GM23338 (cell line): ENCODE measurements around the gene PTPA. TPM values are rescaled to one million over a fixed set of nuclear protein-coding genes. Genes with fewer than 3 reads are reported as not detected.

Experiments used
- ATAC-seq: fragments of 200-7000 bp; cut with Tn5 transposase; 3 replicates; pipeline ENCODE4 v1.9.1; 2020
- DNase-seq: peaks from one replicate; pipeline ENCODE4 v3.0.0-alpha.2; 2015; ENCODE audit warnings: low spot score
- H2AFZ ChIP-seq: fragments of 200-600 bp; sonication (generic); 2 replicates; pipeline ENCODE4 v1.8.0; 2016; ENCODE audit warnings: antibody characterized with exemption, mild to moderate bottlenecking, moderate library complexity
- H3F3A ChIP-seq: fragments of 200-600 bp; sonication (generic); replicated peaks from 2 replicates; pipeline ENCODE4 v1.8.0; 2017; ENCODE audit warnings: antibody characterized with exemption, mixed run types, low read depth
- H3K27ac ChIP-seq: fragments of 200-600 bp; sonication (generic); 2 replicates; pipeline ENCODE4 v1.6.1; 2016; ENCODE audit warnings: low read depth
- H3K27me3 ChIP-seq: fragments of 200-600 bp; sonication (generic); 2 replicates; pipeline ENCODE4 v1.8.0; 2016; ENCODE audit warnings: mild to moderate bottlenecking, mixed run types, moderate library complexity; ENCODE audit not compliant: insufficient read depth
- H3K36me3 ChIP-seq: fragments of 200-600 bp; sonication (generic); 2 replicates; pipeline ENCODE4 v1.8.0; 2016; ENCODE audit warnings: mild to moderate bottlenecking; ENCODE audit not compliant: insufficient read depth
- H3K4me1 ChIP-seq: fragments of 200-600 bp; sonication (generic); 2 replicates; pipeline ENCODE4 v1.8.0; 2016; ENCODE audit warnings: mild to moderate bottlenecking, moderate library complexity; ENCODE audit not compliant: insufficient read depth
- H3K4me2 ChIP-seq: fragments of 200-600 bp; sonication (generic); 2 replicates; pipeline ENCODE4 v1.7.1; 2017; ENCODE audit warnings: mixed run types
- H3K4me3 ChIP-seq: fragments of 200-600 bp; sonication (generic); 2 replicates; pipeline ENCODE4 v1.6.1; 2016; ENCODE audit warnings: mixed run types
- H3K79me2 ChIP-seq: fragments of 200-600 bp; sonication (generic); replicated peaks from 2 replicates; pipeline ENCODE4 v1.8.0; 2017; ENCODE audit warnings: mild to moderate bottlenecking; ENCODE audit not compliant: insufficient read depth
- H3K9me2 ChIP-seq: fragments of 200-600 bp; sonication (generic); 2 replicates; pipeline ENCODE4 v1.8.0; 2017; ENCODE audit not compliant: insufficient read depth
- H4K20me1 ChIP-seq: fragments of 200-600 bp; sonication (generic); replicated peaks from 2 replicates; pipeline ENCODE4 v1.8.0; 2017; ENCODE audit warnings: mild to moderate bottlenecking; ENCODE audit not compliant: insufficient read depth
- H3K27ac Mint-ChIP-seq: 2 replicates; pipeline ENCODE4 v1.8.0; 2020; ENCODE audit warnings: inconsistent platforms, mild to moderate bottlenecking, moderate library complexity, mixed read lengths
- H3K27me3 Mint-ChIP-seq: 3 replicates; pipeline ENCODE4 v1.8.0; 2022; ENCODE audit warnings: low read depth, mild to moderate bottlenecking, moderate library complexity, mixed read lengths, inconsistent platforms; ENCODE audit not compliant: insufficient read depth, poor library complexity
- H3K36me3 Mint-ChIP-seq: 3 replicates; pipeline ENCODE4 v1.8.0; 2021; ENCODE audit warnings: low read depth, mild to moderate bottlenecking, inconsistent platforms, moderate library complexity, mixed read lengths
- H3K4me1 Mint-ChIP-seq: 3 replicates; pipeline ENCODE4 v1.8.0; 2020; ENCODE audit warnings: mild to moderate bottlenecking, inconsistent platforms, mixed read lengths
- H3K4me3 Mint-ChIP-seq: 3 replicates; pipeline ENCODE4 v1.8.0; 2021; ENCODE audit warnings: moderate library complexity, mild to moderate bottlenecking, inconsistent platforms, mixed read lengths
- H3K9me3 Mint-ChIP-seq: 3 replicates; pipeline ENCODE4 v1.8.0; 2020; ENCODE audit warnings: moderate library complexity, mild to moderate bottlenecking, inconsistent platforms, mixed read lengths
- EZH2 ChIP-seq: fragments of 200-600 bp; sonication (generic); IDR thresholded peaks from one replicate; pipeline ENCODE4 v1.8.0; 2017; ENCODE audit warnings: antibody characterized with exemption, mild to moderate bottlenecking, low read depth; ENCODE audit not compliant: unreplicated experiment
- EZH2phosphoT487 ChIP-seq: fragments of 200-600 bp; sonication (generic); IDR thresholded peaks from one replicate; pipeline ENCODE4 v1.8.1; 2018; ENCODE audit warnings: antibody characterized with exemption; ENCODE audit not compliant: unreplicated experiment
- STAT1 ChIP-seq: IDR thresholded peaks from one replicate; pipeline ENCODE4 v1.6.1; 2016; ENCODE audit warnings: antibody characterized with exemption; ENCODE audit not compliant: unreplicated experiment
- polyA plus RNA-seq: library from polyadenylated mRNA; unstranded; fragments of >200 nt; fragmentation: Nextera tagmentation; extraction: Ambion mirVana; gene quantifications from 2 replicates; pipeline ENCODE4 v1.2.1, GENCODE V29; 2016
- total RNA-seq: library from RNA; depleted of rRNA; stranded (reverse); fragments of >200 nt; shearing (Covaris generic); gene quantifications from 2 replicates; pipeline ENCODE4 v1.2.3, GENCODE V29; 2014
- TF ChIP-seq, protein P1 (sequence below): fragments of 250-450 bp; sonication (Bioruptor Pico); IDR thresholded peaks from 2 replicates; pipeline ENCODE4 v1.5.0; 2020; ENCODE audit warnings: mild to moderate bottlenecking, moderate library complexity
- TF ChIP-seq, protein P2 (sequence below): IDR thresholded peaks from one replicate; pipeline ENCODE4 v1.6.1; 2018; ENCODE audit warnings: antibody characterized with exemption; ENCODE audit not compliant: unreplicated experiment

Gene PTPA
- total and polyA plus RNA-seq, 2 experiments from 2014 or later = 53.9 to 122 TPM

DNA sequence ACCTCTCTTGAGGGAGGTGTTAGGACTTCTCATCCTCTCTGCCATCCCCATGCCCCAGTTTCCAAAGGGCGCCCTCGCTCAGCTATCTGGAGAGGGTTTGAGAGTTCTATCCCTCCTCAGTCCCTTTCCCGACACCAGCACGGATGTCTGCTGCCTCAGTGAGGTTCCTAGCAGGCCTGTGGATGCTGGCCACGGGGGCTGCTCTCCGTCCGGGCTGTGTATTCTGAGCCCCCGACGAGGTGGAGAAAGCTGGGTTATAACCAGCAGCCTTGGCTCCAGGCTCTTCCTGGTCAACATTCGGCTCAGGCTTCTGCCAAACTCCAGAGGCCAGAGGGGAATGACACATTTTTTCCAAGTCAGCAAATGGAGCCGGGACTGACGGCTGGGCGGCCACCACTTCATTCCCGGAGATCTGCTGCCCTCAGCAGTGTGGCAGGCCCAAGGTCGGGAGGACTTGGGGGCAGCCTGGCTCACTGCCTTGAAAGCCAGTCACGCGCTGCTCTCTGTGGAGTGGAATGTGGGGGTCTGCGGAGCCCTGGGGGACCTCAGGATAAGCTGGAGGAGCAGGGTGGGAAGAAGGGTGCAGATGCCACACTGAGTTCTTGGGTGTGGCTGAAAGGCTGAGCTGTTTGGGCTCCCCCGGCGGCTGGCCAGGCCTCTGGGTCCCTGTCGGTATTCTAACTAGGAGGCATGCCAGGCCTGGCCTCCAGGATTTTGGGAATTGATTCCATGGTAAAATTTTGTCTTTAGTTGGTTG lies 27.4 kb downstream of the PTPA start:
- Histone ChIP-seq H3F3A (peaks cover 6% of the 10 kb centered on the region), H4K20me1 (no peaks in the 10 kb centered on the region), H3K4me3 (no peak overlapping the region), H3K27ac (peak overlapping the region; percentile 79), H3K36me3 (peaks cover 6% of the 10 kb centered on the region; the same call in 1 of the 2 replicates), H3K79me2 (peaks cover 8% of the 10 kb centered on the region), H3K27me3 (no peaks in the 10 kb centered on the region), H2AFZ (no peak overlapping the region), H3K9me2 (no peaks in the 10 kb centered on the region), H3K4me2 (no peak overlapping the region), H3K4me1 (peaks cover 35% of the 10 kb centered on the region)
- Mint-ChIP-seq H3K27me3 (peaks cover 33% of the 10 kb centered on the region), H3K4me1 (peaks cover 51% of the 10 kb centered on the region), H3K36me3 (peaks cover 43% of the 10 kb centered on the region), H3K9me3 (no peaks in the 10 kb centered on the region), H3K4me3 (peak overlapping the region; percentile 73; the same call in 2 of the 3 replicates), H3K27ac (peak overlapping the region; percentile 98)
- no peak for ATAC-seq
- TF ChIP-seq EZH2phosphoT487 (no peak), STAT1 (no peak), EZH2 (no peak)
- TF ChIP-seq, protein P1, sequence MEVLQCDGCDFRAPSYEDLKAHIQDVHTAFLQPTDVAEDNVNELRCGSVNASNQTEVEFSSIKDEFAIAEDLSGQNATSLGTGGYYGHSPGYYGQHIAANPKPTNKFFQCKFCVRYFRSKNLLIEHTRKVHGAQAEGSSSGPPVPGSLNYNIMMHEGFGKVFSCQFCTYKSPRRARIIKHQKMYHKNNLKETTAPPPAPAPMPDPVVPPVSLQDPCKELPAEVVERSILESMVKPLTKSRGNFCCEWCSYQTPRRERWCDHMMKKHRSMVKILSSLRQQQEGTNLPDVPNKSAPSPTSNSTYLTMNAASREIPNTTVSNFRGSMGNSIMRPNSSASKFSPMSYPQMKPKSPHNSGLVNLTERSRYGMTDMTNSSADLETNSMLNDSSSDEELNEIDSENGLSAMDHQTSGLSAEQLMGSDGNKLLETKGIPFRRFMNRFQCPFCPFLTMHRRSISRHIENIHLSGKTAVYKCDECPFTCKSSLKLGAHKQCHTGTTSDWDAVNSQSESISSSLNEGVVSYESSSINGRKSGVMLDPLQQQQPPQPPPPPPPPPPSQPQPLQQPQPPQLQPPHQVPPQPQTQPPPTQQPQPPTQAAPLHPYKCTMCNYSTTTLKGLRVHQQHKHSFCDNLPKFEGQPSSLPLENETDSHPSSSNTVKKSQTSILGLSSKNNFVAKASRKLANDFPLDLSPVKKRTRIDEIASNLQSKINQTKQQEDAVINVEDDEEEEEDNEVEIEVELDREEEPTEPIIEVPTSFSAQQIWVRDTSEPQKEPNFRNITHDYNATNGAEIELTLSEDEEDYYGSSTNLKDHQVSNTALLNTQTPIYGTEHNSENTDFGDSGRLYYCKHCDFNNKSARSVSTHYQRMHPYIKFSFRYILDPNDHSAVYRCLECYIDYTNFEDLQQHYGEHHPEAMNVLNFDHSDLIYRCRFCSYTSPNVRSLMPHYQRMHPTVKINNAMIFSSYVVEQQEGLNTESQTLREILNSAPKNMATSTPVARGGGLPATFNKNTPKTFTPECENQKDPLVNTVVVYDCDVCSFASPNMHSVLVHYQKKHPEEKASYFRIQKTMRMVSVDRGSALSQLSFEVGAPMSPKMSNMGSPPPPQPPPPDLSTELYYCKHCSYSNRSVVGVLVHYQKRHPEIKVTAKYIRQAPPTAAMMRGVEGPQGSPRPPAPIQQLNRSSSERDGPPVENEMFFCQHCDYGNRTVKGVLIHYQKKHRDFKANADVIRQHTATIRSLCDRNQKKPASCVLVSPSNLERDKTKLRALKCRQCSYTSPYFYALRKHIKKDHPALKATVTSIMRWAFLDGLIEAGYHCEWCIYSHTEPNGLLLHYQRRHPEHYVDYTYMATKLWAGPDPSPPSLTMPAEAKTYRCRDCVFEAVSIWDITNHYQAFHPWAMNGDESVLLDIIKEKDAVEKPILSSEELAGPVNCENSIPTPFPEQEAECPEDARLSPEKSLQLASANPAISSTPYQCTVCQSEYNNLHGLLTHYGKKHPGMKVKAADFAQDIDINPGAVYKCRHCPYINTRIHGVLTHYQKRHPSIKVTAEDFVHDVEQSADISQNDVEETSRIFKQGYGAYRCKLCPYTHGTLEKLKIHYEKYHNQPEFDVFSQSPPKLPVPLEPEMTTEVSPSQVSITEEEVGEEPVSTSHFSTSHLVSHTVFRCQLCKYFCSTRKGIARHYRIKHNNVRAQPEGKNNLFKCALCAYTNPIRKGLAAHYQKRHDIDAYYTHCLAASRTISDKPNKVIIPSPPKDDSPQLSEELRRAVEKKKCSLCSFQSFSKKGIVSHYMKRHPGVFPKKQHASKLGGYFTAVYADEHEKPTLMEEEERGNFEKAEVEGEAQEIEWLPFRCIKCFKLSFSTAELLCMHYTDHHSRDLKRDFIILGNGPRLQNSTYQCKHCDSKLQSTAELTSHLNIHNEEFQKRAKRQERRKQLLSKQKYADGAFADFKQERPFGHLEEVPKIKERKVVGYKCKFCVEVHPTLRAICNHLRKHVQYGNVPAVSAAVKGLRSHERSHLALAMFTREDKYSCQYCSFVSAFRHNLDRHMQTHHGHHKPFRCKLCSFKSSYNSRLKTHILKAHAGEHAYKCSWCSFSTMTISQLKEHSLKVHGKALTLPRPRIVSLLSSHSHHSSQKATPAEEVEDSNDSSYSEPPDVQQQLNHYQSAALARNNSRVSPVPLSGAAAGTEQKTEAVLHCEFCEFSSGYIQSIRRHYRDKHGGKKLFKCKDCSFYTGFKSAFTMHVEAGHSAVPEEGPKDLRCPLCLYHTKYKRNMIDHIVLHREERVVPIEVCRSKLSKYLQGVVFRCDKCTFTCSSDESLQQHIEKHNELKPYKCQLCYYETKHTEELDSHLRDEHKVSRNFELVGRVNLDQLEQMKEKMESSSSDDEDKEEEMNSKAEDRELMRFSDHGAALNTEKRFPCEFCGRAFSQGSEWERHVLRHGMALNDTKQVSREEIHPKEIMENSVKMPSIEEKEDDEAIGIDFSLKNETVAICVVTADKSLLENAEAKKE = no peak
- TF ChIP-seq, protein P2, sequence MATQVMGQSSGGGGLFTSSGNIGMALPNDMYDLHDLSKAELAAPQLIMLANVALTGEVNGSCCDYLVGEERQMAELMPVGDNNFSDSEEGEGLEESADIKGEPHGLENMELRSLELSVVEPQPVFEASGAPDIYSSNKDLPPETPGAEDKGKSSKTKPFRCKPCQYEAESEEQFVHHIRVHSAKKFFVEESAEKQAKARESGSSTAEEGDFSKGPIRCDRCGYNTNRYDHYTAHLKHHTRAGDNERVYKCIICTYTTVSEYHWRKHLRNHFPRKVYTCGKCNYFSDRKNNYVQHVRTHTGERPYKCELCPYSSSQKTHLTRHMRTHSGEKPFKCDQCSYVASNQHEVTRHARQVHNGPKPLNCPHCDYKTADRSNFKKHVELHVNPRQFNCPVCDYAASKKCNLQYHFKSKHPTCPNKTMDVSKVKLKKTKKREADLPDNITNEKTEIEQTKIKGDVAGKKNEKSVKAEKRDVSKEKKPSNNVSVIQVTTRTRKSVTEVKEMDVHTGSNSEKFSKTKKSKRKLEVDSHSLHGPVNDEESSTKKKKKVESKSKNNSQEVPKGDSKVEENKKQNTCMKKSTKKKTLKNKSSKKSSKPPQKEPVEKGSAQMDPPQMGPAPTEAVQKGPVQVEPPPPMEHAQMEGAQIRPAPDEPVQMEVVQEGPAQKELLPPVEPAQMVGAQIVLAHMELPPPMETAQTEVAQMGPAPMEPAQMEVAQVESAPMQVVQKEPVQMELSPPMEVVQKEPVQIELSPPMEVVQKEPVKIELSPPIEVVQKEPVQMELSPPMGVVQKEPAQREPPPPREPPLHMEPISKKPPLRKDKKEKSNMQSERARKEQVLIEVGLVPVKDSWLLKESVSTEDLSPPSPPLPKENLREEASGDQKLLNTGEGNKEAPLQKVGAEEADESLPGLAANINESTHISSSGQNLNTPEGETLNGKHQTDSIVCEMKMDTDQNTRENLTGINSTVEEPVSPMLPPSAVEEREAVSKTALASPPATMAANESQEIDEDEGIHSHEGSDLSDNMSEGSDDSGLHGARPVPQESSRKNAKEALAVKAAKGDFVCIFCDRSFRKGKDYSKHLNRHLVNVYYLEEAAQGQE = no peak
- no peak for DNase-seq
